Astrocyte of the spinal cord (primary cell): ENCODE data around the gene PARD6B.

Experiments used
- DNase-seq: peaks from one replicate; pipeline ENCODE4 v3.0.0; 2011; ENCODE audit warnings: low read depth, low spot score
- H3K4me3 ChIP-seq: 2 replicates; pipeline ENCODE4 v1.5.1; 2011; ENCODE audit warnings: low read depth, mild to moderate bottlenecking, low read length, moderate library complexity
- CTCF ChIP-seq: IDR thresholded peaks from 2 replicates; pipeline ENCODE4 v1.5.1; 2012; ENCODE audit warnings: low read depth, mild to moderate bottlenecking, low read length, inconsistent platforms
- in situ Hi-C: cut with HindIII; loops from 2 replicates; pipeline ENCODE4 v1.10.0; 2017; ENCODE audit warnings: low sequenced_read_pairs

The PARD6B gene

GRCh38 chr20:50720026-50720425, 11.4 kb upstream of the PARD6B start:
- no peak for DNase-seq
- in situ Hi-C loops, result no loop called here
- no peak overlapping the region for H3K4me3 ChIP-seq
- no peak for TF ChIP-seq CTCF

- no peak for DNase-seq
- in situ Hi-C loops, result no loop called here
- no peak overlapping the region for H3K4me3 ChIP-seq
- no peak for TF ChIP-seq CTCF
These were observed 10.8 kb upstream of the PARD6B start for GRCh38 chr20:50720582-50720981.

GRCh38 chr20:50721881-50722281, 9.5 kb upstream of the PARD6B start:
- in situ Hi-C loops, result no loop called here
- no peak overlapping the region for H3K4me3 ChIP-seq
- no peak for TF ChIP-seq CTCF
- no peak for DNase-seq

- TF ChIP-seq CTCF, result no peak
- in situ Hi-C loops, result no loop called here
- DNase-seq, result no peak
- H3K4me3 ChIP-seq, result no peak overlapping the region
These were observed 8.8 kb upstream of the PARD6B start for GRCh38 chr20:50722424-50723155.

- no peak for DNase-seq
- no peak for TF ChIP-seq CTCF
- in situ Hi-C loops, result no loop called here
These were observed 7.7 kb upstream of the PARD6B start for GRCh38 chr20:50723672-50724071.

GRCh38 chr20:50724112-50724725, 7.2 kb upstream of the PARD6B start:
- no peak overlapping the region for H3K4me3 ChIP-seq
- TF ChIP-seq CTCF, result no peak
- no peak for DNase-seq
- in situ Hi-C loops, result no loop called here

More at GRCh38 chr20:50723672-50724071, 7.7 kb upstream of the PARD6B start:
- H3K4me3 ChIP-seq, result no peak overlapping the region
